Measurements from ENCODE around the gene RAB11FIP5. TPM values are rescaled to one million over a fixed set of nuclear protein-coding genes. Genes with fewer than 3 reads are reported as not detected.

RAB11FIP5 gene, protein sequence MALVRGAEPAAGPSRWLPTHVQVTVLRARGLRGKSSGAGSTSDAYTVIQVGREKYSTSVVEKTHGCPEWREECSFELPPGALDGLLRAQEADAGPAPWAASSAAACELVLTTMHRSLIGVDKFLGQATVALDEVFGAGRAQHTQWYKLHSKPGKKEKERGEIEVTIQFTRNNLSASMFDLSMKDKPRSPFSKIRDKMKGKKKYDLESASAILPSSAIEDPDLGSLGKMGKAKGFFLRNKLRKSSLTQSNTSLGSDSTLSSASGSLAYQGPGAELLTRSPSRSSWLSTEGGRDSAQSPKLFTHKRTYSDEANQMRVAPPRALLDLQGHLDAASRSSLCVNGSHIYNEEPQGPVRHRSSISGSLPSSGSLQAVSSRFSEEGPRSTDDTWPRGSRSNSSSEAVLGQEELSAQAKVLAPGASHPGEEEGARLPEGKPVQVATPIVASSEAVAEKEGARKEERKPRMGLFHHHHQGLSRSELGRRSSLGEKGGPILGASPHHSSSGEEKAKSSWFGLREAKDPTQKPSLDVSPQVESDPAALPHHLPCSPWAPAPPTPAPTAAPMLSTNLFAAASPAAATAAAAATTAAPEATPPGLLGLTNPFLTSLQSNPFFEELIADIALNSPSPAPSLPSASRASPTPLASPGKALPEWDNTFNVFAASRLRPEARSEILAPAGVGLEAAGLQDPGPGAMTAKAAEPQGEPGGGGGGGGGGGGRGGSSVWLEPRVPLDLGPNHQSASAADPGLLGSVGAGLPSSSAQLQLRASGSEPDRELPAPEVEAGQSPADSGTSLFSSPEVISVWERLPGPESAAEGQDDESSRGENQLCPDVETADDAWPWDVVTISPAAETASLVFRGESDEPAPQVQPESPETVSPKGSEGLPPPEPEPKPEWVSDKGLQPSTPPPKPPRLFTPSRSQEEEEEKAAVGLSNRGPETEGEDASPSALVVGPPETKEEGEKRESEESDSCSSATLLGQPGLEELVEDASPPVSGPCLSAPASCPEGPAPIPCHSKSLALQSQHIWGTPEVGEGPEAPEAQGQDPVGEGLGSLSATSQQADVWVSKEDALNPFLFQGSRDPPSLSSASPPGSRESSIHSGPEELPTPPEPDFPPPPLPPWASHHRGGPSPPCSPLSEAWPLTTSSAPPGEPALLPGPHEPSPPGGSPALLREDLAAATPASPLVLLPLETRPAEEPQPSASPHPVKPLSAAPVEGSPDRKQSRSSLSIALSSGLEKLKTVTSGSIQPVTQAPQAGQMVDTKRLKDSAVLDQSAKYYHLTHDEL (N-terminal part only)
- total RNA-seq = 12.0 TPM

DNA sequence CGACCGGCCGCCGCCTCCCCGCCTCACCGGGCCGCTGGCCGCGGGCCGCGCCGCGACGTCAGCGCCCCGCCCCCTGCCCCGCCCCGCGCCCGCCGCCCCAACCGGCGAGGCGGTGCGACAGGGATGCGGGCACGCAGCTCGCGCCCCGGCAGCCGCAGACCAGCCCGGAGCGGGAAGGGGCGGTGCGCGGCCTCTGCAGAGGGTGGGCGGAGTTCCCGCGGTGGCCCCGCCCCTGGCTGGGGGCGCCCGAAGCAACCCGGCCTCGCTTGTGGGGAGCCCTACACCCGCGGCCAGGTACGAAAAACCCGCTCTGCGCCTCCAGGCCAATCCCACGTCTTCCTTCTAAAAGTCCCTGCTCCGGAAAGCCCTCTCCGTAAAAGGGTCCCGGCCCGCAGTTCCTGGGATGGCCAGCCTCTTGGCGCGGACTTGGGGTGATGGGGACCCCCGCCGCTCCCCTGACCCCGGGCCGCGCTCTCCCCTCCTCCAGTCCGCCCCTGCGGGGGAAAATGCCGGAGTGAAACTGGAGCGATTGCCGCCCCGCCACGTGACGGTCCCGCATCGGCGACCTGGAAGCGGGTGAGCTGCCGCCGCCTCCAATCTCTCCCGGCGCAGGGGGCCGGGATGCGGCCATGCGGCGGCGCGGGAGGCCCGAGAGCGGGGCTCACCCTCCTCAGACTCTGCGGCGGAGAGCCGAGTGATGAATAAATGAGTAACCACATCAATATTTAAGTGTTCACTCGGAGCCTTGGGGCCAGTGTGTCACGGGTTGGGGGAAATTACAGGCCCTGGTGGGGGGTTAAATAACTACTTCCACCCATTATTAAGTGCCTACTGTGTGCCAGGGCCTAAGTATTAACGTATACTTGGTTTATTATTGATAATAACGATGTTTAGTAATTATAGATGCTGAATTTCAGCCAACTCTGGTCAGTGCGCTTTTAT lies at the start of gene RAB11FIP5:
TSS of gene RAB11FIP5 (minus strand) at position 36 of the 942 bp plus-strand sequence. CDS start 171 bp downstream, outside the sequence.
- no peaks in the 10 kb centered on the region for H3K36me3 ChIP-seq (ENCODE audit: control insufficient read depth in 3 of 3, insufficient read depth in 3 of 3, low read length in 3 of 3)
- peak within 1 kb of the TSS; percentile 85 for H3K27ac ChIP-seq (ENCODE audit: low read depth, low read length)
- peaks cover 24 to 35% (median 29%) of the 10 kb centered on the region in 3 donors for H3K4me1 ChIP-seq (ENCODE audit: control insufficient read depth in 3 of 3, insufficient read depth in 3 of 3, low read length in 3 of 3)
- H3K4me3 ChIP-seq (ENCODE audit: low read length in 3 of 3) = peak within 1 kb of the TSS; percentile 66 to 86 (median 83)
- no peaks in the 10 kb centered on the region for H3K27me3 ChIP-seq (ENCODE audit: control insufficient read depth in 3 of 3, insufficient read depth in 3 of 3, low read length in 3 of 3)
- H3K9me3 ChIP-seq (ENCODE audit: control insufficient read depth in 3 of 3, low read length in 3 of 3) = no peaks in the 10 kb centered on the region
- peak within 1 kb of the TSS; percentile 87 to 88 (median 88) for H3K9ac ChIP-seq (ENCODE audit: low read depth in 1 of 3, low read length in 3 of 3)

DNA sequence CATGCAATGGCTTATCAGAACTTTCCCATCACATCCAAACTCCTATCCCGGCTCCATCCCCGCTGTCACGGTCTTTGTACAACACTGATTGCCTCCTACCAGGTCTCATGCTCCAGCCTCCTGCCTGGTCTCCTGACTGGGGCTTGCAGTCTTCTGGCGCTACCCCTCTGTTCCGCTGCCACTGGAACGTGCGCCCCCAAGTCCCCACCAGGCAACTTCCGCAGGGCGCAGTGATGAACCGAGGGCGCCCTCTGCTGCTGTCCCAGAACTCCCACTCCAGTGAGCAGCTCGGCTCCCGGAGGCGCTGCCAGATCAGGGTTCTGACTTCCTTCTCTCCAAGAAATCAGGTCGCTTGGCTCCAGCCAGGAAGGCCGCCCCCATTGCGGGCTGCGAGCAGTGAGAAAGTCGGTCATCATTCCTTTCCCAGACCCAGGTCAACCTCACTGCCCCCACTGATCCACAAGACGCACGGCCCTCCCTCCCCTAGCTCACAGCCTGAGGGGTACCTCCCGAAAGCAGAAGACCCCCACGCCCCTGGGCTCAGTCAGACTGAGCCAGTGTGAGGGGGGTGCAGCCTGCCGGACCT lies 43.9 kb upstream of the RAB11FIP5 start:
- Histone ChIP-seq H3K9me3 (ENCODE audit: control insufficient read depth in 3 of 3, low read length in 3 of 3) (no peaks in the 10 kb centered on the region), H3K27me3 (ENCODE audit: control insufficient read depth in 3 of 3, insufficient read depth in 3 of 3, low read length in 3 of 3) (peaks cover 7 to 20% (median 18%) of the 10 kb centered on the region in 3 donors), H3K36me3 (ENCODE audit: control insufficient read depth in 3 of 3, insufficient read depth in 3 of 3, low read length in 3 of 3) (no peaks in the 10 kb centered on the region), H3K4me3 (ENCODE audit: low read length in 3 of 3) (peak overlapping the region in 1 of 3 donors; percentile 29), H3K9ac (ENCODE audit: low read depth in 1 of 3, low read length in 3 of 3) (no peak overlapping the region), H3K27ac (ENCODE audit: low read depth, low read length) (no peak overlapping the region), H3K4me1 (ENCODE audit: control insufficient read depth in 3 of 3, insufficient read depth in 3 of 3, low read length in 3 of 3) (peaks cover 0 to 7% (median 6%) of the 10 kb centered on the region in 3 donors)

DNA sequence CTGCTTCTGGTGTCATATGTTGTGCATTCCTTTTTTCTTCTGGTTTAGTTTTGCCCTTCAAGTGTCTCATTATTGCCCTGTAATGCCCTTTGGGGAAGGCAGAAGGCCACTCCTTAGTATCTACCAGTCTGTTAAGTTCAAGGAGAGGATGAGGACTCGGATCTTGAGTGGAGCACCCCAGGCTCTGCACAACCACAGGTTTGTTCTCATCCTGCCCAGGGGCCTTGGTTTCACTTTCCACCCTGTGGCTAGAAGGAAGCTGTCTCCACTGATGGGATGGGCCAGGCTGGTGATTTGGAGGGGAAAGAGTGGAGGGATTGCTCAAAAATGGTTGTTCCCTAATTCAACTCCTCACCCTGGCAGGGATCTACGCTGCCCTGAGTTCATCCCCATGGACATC lies 30.2 kb upstream of the RAB11FIP5 start:
- Histone ChIP-seq H3K27me3 (ENCODE audit: control insufficient read depth in 3 of 3, insufficient read depth in 3 of 3, low read length in 3 of 3) (peaks cover 0 to 2% (median 0%) of the 10 kb centered on the region in 3 donors), H3K27ac (ENCODE audit: low read depth, low read length) (no peak overlapping the region), H3K36me3 (ENCODE audit: control insufficient read depth in 3 of 3, insufficient read depth in 3 of 3, low read length in 3 of 3) (no peaks in the 10 kb centered on the region), H3K9me3 (ENCODE audit: control insufficient read depth in 3 of 3, low read length in 3 of 3) (no peaks in the 10 kb centered on the region), H3K4me1 (ENCODE audit: control insufficient read depth in 3 of 3, insufficient read depth in 3 of 3, low read length in 3 of 3) (no peaks in the 10 kb centered on the region), H3K9ac (ENCODE audit: low read depth in 1 of 3, low read length in 3 of 3) (no peak overlapping the region), H3K4me3 (ENCODE audit: low read length in 3 of 3) (no peak overlapping the region)

DNA sequence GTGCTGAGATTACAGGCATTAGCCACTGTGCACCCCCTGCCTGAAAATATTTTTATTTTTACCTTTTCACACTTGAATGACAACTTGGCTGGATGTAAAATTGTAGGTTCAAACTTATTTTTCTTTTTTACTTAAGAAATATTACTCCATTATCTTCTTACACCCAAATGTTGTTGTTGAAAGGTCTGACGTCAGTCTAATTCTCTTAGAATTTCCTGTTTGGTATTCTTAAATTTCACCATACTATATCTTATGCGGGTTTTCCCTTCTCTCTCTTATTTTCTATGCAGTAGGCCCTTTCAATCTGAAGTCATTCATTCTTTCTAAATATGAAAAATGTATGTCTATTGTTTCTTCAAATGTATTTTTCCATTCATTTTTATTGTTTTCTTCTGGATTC lies 29.1 kb upstream of the RAB11FIP5 start:
- H3K9ac ChIP-seq (ENCODE audit: low read depth in 1 of 3, low read length in 3 of 3) = no peak overlapping the region
- no peak overlapping the region for H3K4me3 ChIP-seq (ENCODE audit: low read length in 3 of 3)
- no peaks in the 10 kb centered on the region for H3K9me3 ChIP-seq (ENCODE audit: control insufficient read depth in 3 of 3, low read length in 3 of 3)
- H3K4me1 ChIP-seq (ENCODE audit: control insufficient read depth in 3 of 3, insufficient read depth in 3 of 3, low read length in 3 of 3) = no peaks in the 10 kb centered on the region
- H3K36me3 ChIP-seq (ENCODE audit: control insufficient read depth in 3 of 3, insufficient read depth in 3 of 3, low read length in 3 of 3) = no peaks in the 10 kb centered on the region
- peaks cover 0 to 2% (median 0%) of the 10 kb centered on the region in 3 donors for H3K27me3 ChIP-seq (ENCODE audit: control insufficient read depth in 3 of 3, insufficient read depth in 3 of 3, low read length in 3 of 3)
- no peak overlapping the region for H3K27ac ChIP-seq (ENCODE audit: low read depth, low read length)

DNA sequence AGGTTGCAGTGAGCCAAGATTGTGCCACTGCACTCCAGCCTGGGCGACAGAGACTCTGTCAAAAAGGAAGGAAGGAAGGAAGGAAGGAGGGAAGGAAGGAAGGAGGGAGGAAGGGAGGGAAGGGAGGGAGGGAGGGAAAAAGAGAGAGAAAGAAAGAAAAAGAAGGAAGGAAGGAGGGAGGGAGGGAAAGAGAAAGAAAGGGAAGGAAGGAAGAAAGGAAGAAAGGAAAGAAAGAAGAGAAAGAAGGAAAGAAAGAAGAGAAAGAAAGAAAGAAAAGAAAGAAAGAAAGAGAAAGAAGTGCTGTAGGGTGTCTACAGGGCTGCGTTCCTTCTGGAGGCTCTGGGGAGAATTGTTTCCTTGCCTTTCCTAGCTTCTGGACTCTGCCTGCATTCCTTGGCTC lies 22.5 kb upstream of the RAB11FIP5 start:
- no peak overlapping the region for H3K4me3 ChIP-seq (ENCODE audit: low read length in 3 of 3)
- no peaks in the 10 kb centered on the region for H3K27me3 ChIP-seq (ENCODE audit: control insufficient read depth in 3 of 3, insufficient read depth in 3 of 3, low read length in 3 of 3)
- no peaks in the 10 kb centered on the region for H3K9me3 ChIP-seq (ENCODE audit: control insufficient read depth in 3 of 3, low read length in 3 of 3)
- no peaks in the 10 kb centered on the region for H3K4me1 ChIP-seq (ENCODE audit: control insufficient read depth in 3 of 3, insufficient read depth in 3 of 3, low read length in 3 of 3)
- H3K36me3 ChIP-seq (ENCODE audit: control insufficient read depth in 3 of 3, insufficient read depth in 3 of 3, low read length in 3 of 3) = no peaks in the 10 kb centered on the region
- H3K27ac ChIP-seq (ENCODE audit: low read depth, low read length) = no peak overlapping the region
- H3K9ac ChIP-seq (ENCODE audit: low read depth in 1 of 3, low read length in 3 of 3) = no peak overlapping the region

DNA sequence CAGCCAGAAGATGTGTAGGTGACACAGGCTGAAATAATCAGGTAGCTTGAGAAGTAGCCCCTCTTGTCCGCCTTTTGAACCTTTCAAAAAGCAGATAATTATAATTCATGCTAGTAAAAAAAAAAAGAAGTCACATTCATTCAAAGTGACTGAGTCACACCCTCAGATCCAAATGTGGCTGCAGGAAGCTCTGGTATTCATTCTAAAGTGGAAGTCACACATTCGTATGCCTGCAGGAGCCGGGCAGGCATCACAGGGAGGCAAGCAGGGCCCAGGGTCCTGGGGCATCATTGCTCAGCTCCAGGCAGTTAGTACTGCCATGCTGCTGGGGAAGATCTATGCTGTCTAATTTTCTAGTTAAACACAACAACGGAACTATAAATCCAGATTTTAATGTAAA lies 21.7 kb upstream of the RAB11FIP5 start:
- H3K27me3 ChIP-seq (ENCODE audit: control insufficient read depth in 3 of 3, insufficient read depth in 3 of 3, low read length in 3 of 3) = peaks cover 0 to 3% (median 0%) of the 10 kb centered on the region in 3 donors
- H3K36me3 ChIP-seq (ENCODE audit: control insufficient read depth in 3 of 3, insufficient read depth in 3 of 3, low read length in 3 of 3) = no peaks in the 10 kb centered on the region
- no peak overlapping the region for H3K4me3 ChIP-seq (ENCODE audit: low read length in 3 of 3)
- no peak overlapping the region for H3K27ac ChIP-seq (ENCODE audit: low read depth, low read length)
- no peak overlapping the region for H3K9ac ChIP-seq (ENCODE audit: low read depth in 1 of 3, low read length in 3 of 3)
- H3K4me1 ChIP-seq (ENCODE audit: control insufficient read depth in 3 of 3, insufficient read depth in 3 of 3, low read length in 3 of 3) = no peaks in the 10 kb centered on the region
- H3K9me3 ChIP-seq (ENCODE audit: control insufficient read depth in 3 of 3, low read length in 3 of 3) = no peaks in the 10 kb centered on the region

DNA sequence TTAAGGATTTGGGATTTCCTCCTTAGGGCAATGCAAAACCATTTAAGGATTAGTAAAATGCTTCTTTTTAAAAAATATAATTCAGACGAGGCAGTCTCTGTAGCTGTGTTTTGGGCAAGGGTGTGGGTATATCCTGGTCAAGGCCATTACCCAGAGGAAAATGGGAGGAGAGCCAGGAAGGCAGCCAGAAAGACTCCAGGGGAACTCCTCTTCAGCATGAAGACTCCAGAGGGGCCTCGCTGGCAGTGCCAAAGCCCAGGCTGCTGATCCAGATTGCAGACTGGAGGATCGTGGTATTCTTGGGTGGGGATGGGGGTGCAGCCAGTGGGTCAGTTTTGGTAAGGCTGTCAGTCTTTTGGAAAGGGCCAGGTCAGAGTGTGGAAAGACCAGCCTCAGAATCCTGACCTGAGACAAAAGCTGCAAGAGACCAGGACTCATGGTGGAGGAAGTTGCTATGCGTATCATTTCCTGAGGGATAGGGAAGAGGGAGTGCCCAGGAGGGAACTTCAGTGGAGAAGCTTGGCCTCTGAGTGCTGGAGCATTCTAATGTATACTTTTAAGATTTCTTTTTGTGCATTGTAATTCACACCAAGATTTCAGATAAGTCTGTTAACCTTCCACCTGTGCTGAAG lies 20.9 kb upstream of the RAB11FIP5 start:
- Histone ChIP-seq H3K9ac (ENCODE audit: low read depth in 1 of 3, low read length in 3 of 3) (no peak overlapping the region), H3K4me1 (ENCODE audit: control insufficient read depth in 3 of 3, insufficient read depth in 3 of 3, low read length in 3 of 3) (no peaks in the 10 kb centered on the region), H3K4me3 (ENCODE audit: low read length in 3 of 3) (no peak overlapping the region), H3K36me3 (ENCODE audit: control insufficient read depth in 3 of 3, insufficient read depth in 3 of 3, low read length in 3 of 3) (no peaks in the 10 kb centered on the region), H3K27ac (ENCODE audit: low read depth, low read length) (no peak overlapping the region), H3K27me3 (ENCODE audit: control insufficient read depth in 3 of 3, insufficient read depth in 3 of 3, low read length in 3 of 3) (peaks cover 0 to 5% (median 3%) of the 10 kb centered on the region in 3 donors), H3K9me3 (ENCODE audit: control insufficient read depth in 3 of 3, low read length in 3 of 3) (no peaks in the 10 kb centered on the region)

DNA sequence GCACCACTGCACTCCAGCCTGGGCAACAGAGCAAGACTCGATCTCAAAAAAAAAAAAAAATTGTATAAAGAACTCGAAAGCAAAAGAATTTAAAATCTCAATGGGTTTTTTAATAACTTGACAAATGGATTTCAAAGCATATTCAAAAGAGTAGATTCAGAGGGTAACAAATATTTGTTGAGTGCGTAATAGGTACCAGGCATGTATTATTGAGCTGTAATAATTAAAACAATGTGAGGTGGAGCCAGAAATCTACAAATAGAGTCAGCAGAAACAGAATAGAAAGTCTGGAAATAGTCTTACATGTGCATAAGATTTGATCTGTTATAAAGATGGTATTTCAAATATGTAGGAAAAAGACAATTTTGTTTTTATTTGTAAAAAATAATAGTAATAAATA lies 19.1 kb upstream of the RAB11FIP5 start:
- H3K27me3 ChIP-seq (ENCODE audit: control insufficient read depth in 3 of 3, insufficient read depth in 3 of 3, low read length in 3 of 3) = peaks cover 0 to 5% (median 3%) of the 10 kb centered on the region in 3 donors
- no peak overlapping the region for H3K4me3 ChIP-seq (ENCODE audit: low read length in 3 of 3)
- H3K9ac ChIP-seq (ENCODE audit: low read depth in 1 of 3, low read length in 3 of 3) = no peak overlapping the region
- no peak overlapping the region for H3K27ac ChIP-seq (ENCODE audit: low read depth, low read length)
- H3K36me3 ChIP-seq (ENCODE audit: control insufficient read depth in 3 of 3, insufficient read depth in 3 of 3, low read length in 3 of 3) = no peaks in the 10 kb centered on the region
- H3K4me1 ChIP-seq (ENCODE audit: control insufficient read depth in 3 of 3, insufficient read depth in 3 of 3, low read length in 3 of 3) = no peaks in the 10 kb centered on the region
- H3K9me3 ChIP-seq (ENCODE audit: control insufficient read depth in 3 of 3, low read length in 3 of 3) = no peaks in the 10 kb centered on the region
